HL-60 (cell line): Measurements from ENCODE around the gene AKNA.
"Not testable (repeated sequence)": the region's sequence is repeated elsewhere in the genome, so short reads cannot be mapped to it uniquely, and the experiment has no call there.

Experiments
- CTCF ChIP-seq: IDR thresholded peaks from one replicate; pipeline ENCODE4 v1.5.1; 2011; ENCODE audit warnings: low read length, control low read depth, inconsistent platforms; ENCODE audit not compliant: insufficient read depth
- GABPA ChIP-seq: IDR thresholded peaks from 2 replicates; pipeline ENCODE4 v1.6.1; 2012; ENCODE audit warnings: low read depth
- POLR2AphosphoS5 ChIP-seq: IDR thresholded peaks from 2 replicates; pipeline ENCODE4 v1.6.1; 2012; ENCODE audit warnings: low read depth
- REST ChIP-seq: IDR thresholded peaks from 2 replicates; pipeline ENCODE4 v1.6.1; 2012; ENCODE audit warnings: low read depth; ENCODE audit not compliant: insufficient replicate concordance
- SPI1 ChIP-seq: IDR thresholded peaks from 2 replicates; pipeline ENCODE4 v1.6.1; 2012; ENCODE audit warnings: low read depth, mild to moderate bottlenecking, borderline replicate concordance

GRCh38 chr9:114320710-114321109, 67.1 kb downstream of the AKNA start:
- TF ChIP-seq CTCF, POLR2AphosphoS5, GABPA, SPI1, REST: not testable (repeated sequence)
